Transverse colon (tissue), 4 donors: Measurements from ENCODE around the gene PTPRD.

Experiments used
- CTCF ChIP-seq, 5 experiments: fragments of 200-600 bp in 3 of 5; fragments of 450-650 bp in 2 of 5; sonication (generic) in 3 of 5; IDR thresholded peaks; 1 replicate in 2 of 5; 2 replicates in 3 of 5; pipeline ENCODE4 v1.5.1; 2016 to 2017; ENCODE audit warnings: antibody characterized with exemption in 5 of 5, inconsistent platforms in 3 of 5, mild to moderate bottlenecking in 2 of 5, moderate library complexity in 1 of 5
- POLR2AphosphoS5 ChIP-seq, 3 donors: sonication (generic); formaldehyde crosslinking; IDR thresholded peaks; one replicate each; pipeline ENCODE4 v1.6.1; 2016; ENCODE audit warnings: antibody characterized with exemption in 3 of 3

- TF ChIP-seq CTCF (IDR thresholded peaks at IDR 0.05): no peak
- TF ChIP-seq POLR2AphosphoS5 (IDR thresholded peaks at IDR 0.05): no peak
Observed at GRCh38 chr9:8751406-8751930, 1861.3 kb downstream of the PTPRD start.
